Liver (tissue), 9 donors: ENCODE data around the gene TNS1. TPM values are rescaled to one million over a fixed set of nuclear protein-coding genes. Genes with fewer than 3 reads are reported as not detected.

Experiments
- DNase-seq: peaks from one replicate; pipeline ENCODE4 v3.0.0-alpha.2; 2017; ENCODE audit warnings: low spot score
- H3K27ac ChIP-seq, 2 donors: one replicate each; pipeline ENCODE4 v1.7.0; 2013; ENCODE audit warnings: inconsistent platforms in 2 of 2, low read length in 2 of 2, control low read depth in 1 of 2, low read depth in 1 of 2, mild to moderate bottlenecking in 1 of 2
- H3K27me3 ChIP-seq, 4 donors: one replicate each; pipeline versions ENCODE4 v1.6.1 to v1.7.0; 2013; ENCODE audit warnings: low read length in 3 of 4, inconsistent platforms in 1 of 4, mild to moderate bottlenecking in 1 of 4, moderate library complexity in 1 of 4; ENCODE audit not compliant: control insufficient read depth in 4 of 4, insufficient read depth in 4 of 4
- H3K36me3 ChIP-seq, 4 donors: one replicate each; pipeline versions ENCODE4 v1.6.1 to v1.7.0; 2013; ENCODE audit warnings: low read length in 3 of 4, mild to moderate bottlenecking in 3 of 4, low read depth in 1 of 4, moderate library complexity in 1 of 4; ENCODE audit not compliant: control insufficient read depth in 4 of 4, insufficient read depth in 3 of 4
- H3K4me1 ChIP-seq, 4 donors: one replicate each; pipeline versions ENCODE4 v1.6.1 to v1.7.0; 2013; ENCODE audit warnings: low read length in 3 of 4, mild to moderate bottlenecking in 3 of 4, moderate library complexity in 1 of 4; ENCODE audit not compliant: control insufficient read depth in 4 of 4, insufficient read depth in 4 of 4
- H3K4me3 ChIP-seq, 3 donors: one replicate each; pipeline versions ENCODE4 v1.6.1 to v1.7.0; 2013; ENCODE audit warnings: low read length in 3 of 3, control low read depth in 1 of 3, low read depth in 1 of 3, mild to moderate bottlenecking in 1 of 3
- H3K9ac ChIP-seq, 2 donors: one replicate each; pipeline ENCODE4 v1.7.0; 2013; ENCODE audit warnings: low read length in 2 of 2, mild to moderate bottlenecking in 2 of 2, moderate library complexity in 2 of 2, control low read depth in 1 of 2, low read depth in 1 of 2
- H3K9me3 ChIP-seq, 4 donors: one replicate each; pipeline versions ENCODE4 v1.6.1 to v1.7.0; 2013; ENCODE audit warnings: low read length in 3 of 4; ENCODE audit not compliant: control insufficient read depth in 4 of 4
- EGR1 ChIP-seq, 2 donors: IDR thresholded peaks; 2 replicates each; pipeline ENCODE4 v1.6.1; 2016 to 2018; ENCODE audit warnings: antibody characterized with exemption in 2 of 2, low read depth in 2 of 2
- FOXA1 ChIP-seq: IDR thresholded peaks from 2 replicates; pipeline ENCODE4 v1.6.1; 2016; ENCODE audit warnings: antibody characterized with exemption
- FOXA2 ChIP-seq: IDR thresholded peaks from 2 replicates; pipeline ENCODE4 v1.6.1; 2016; ENCODE audit warnings: antibody characterized with exemption
- GABPA ChIP-seq, 2 donors: IDR thresholded peaks in 1 of 2; conservative IDR thresholded peaks in 1 of 2; 2 replicates each; pipeline ENCODE4 v1.6.1; 2016; ENCODE audit warnings: antibody characterized with exemption in 2 of 2, mild to moderate bottlenecking in 1 of 2, moderate library complexity in 1 of 2
- HNF4A ChIP-seq, 2 donors: conservative IDR thresholded peaks; 2 replicates each; pipeline ENCODE4 v1.6.1; 2016; ENCODE audit warnings: antibody characterized with exemption in 2 of 2, mild to moderate bottlenecking in 2 of 2
- HNF4G ChIP-seq: IDR thresholded peaks from 2 replicates; pipeline ENCODE4 v1.6.1; 2016; ENCODE audit warnings: antibody characterized with exemption
- JUND ChIP-seq, 2 donors: IDR thresholded peaks; 2 replicates each; pipeline ENCODE4 v1.6.1; 2016; ENCODE audit warnings: antibody characterized with exemption in 2 of 2
- NR2F2 ChIP-seq: IDR thresholded peaks from 2 replicates; pipeline ENCODE4 v1.6.1; 2016; ENCODE audit warnings: antibody characterized with exemption
- RAD21 ChIP-seq, 2 donors: IDR thresholded peaks; 2 replicates each; pipeline ENCODE4 v1.6.1; 2016; ENCODE audit warnings: antibody characterized with exemption in 2 of 2, mild to moderate bottlenecking in 2 of 2
- RXRA ChIP-seq, 2 donors: IDR thresholded peaks; 2 replicates each; pipeline ENCODE4 v1.6.1; 2017 to 2018; ENCODE audit warnings: antibody characterized with exemption in 2 of 2, mild to moderate bottlenecking in 1 of 2
- SP1 ChIP-seq: IDR thresholded peaks from 2 replicates; pipeline ENCODE4 v1.6.1; 2018; ENCODE audit warnings: antibody characterized with exemption, mild to moderate bottlenecking
- YY1 ChIP-seq: IDR thresholded peaks from 2 replicates; pipeline ENCODE4 v1.6.1; 2016; ENCODE audit warnings: antibody characterized with exemption, mild to moderate bottlenecking
- WGBS: extraction: QIAGEN DNeasy Blood & Tissue Kit; methylation state at CpG from one replicate; pipeline ENCODE4 v1.1.7; 2013; 5-methylcytosine and 5-hydroxymethylcytosine counted together
- polyA plus RNA-seq, 2 donors: library from polyadenylated mRNA; stranded (reverse) in 1 of 2; unstranded in 1 of 2; fragments of 200-250 nt in 1 of 2; fragments of >200 nt in 1 of 2; fragmentation: Nextera tagmentation in 1 of 2; extraction: Ambion mirVana in 1 of 2; gene quantifications; one replicate each; pipeline versions ENCODE4 v1.2.1 to v1.2.3, GENCODE V29; 2013 to 2015
- total RNA-seq, 2 donors: library from RNA; depleted of rRNA; stranded (reverse); fragments of >200 nt; gene quantifications; one replicate each; pipeline ENCODE4 v1.2.3, GENCODE V29; 2014
- TF ChIP-seq, protein P1 (sequence below): IDR thresholded peaks from 2 replicates; pipeline ENCODE4 v1.6.1; 2016; ENCODE audit warnings: antibody characterized with exemption
- TF ChIP-seq, protein P2 (sequence below): IDR thresholded peaks from 2 replicates; pipeline ENCODE4 v1.6.1; 2016; ENCODE audit warnings: antibody characterized with exemption
- TF ChIP-seq, protein P3 (sequence below): IDR thresholded peaks from 2 replicates; pipeline ENCODE4 v1.6.1; 2016; ENCODE audit warnings: antibody characterized with exemption
- TF ChIP-seq, protein P4 (sequence below): IDR thresholded peaks from 2 replicates; pipeline ENCODE4 v1.6.1; 2016; ENCODE audit warnings: antibody characterized with exemption, mild to moderate bottlenecking
- TF ChIP-seq, protein P5 (sequence below): fragments of 150-350 bp; IDR thresholded peaks from 2 replicates; pipeline ENCODE4 v1.5.1; 2017; ENCODE audit warnings: improper control_type of control experiment, low read depth, low read length; ENCODE audit not compliant: missing input control
- donor health status: healthy.
- donor health status: healthy.
- donor health status: healthy.
- donor health status: healthy.
- donor health status: healthy.

TNS1 gene
- total and polyA plus RNA-seq, 4 donors = 16.3 to 128 (median 57.3) TPM

DNA sequence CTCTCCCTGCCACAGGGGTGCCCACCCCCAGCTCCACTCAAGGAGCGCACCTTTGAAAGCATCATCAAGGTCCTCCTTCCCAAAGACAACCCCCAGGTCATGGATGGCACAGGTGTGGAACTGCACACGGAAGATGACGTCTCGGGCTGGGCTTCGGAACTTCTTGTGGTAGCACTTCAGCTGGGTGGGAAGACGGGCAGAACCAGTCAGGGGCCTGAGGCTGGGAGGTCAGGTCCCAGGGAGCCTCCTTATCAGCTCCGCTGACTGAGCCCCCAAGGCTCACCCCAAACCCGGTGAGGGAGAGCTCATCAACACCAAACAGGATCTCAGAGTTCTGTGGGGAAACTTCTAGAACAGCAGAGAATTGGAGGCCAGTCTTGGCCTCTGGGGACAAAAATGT lies 117.8 kb downstream of the TNS1 start:
- no peaks in the 10 kb centered on the region for H3K27me3 ChIP-seq
- H3K4me1 ChIP-seq = peaks cover 0 to 2% (median 0%) of the 10 kb centered on the region in 4 donors
- TF ChIP-seq HNF4A (conservative IDR thresholded peaks at IDR 0.05) = no peak
- TF ChIP-seq EGR1 (IDR thresholded peaks at IDR 0.05; ENCODE audit: low read depth in 2 of 2) = no peak
- TF ChIP-seq JUND (IDR thresholded peaks at IDR 0.05) = no peak
- TF ChIP-seq FOXA1 = no peak
- TF ChIP-seq, protein P1, sequence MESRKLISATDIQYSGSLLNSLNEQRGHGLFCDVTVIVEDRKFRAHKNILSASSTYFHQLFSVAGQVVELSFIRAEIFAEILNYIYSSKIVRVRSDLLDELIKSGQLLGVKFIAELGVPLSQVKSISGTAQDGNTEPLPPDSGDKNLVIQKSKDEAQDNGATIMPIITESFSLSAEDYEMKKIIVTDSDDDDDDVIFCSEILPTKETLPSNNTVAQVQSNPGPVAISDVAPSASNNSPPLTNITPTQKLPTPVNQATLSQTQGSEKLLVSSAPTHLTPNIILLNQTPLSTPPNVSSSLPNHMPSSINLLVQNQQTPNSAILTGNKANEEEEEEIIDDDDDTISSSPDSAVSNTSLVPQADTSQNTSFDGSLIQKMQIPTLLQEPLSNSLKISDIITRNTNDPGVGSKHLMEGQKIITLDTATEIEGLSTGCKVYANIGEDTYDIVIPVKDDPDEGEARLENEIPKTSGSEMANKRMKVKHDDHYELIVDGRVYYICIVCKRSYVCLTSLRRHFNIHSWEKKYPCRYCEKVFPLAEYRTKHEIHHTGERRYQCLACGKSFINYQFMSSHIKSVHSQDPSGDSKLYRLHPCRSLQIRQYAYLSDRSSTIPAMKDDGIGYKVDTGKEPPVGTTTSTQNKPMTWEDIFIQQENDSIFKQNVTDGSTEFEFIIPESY = no peak
- TF ChIP-seq RAD21 (IDR thresholded peaks at IDR 0.05) = no peak
- TF ChIP-seq, protein P2, sequence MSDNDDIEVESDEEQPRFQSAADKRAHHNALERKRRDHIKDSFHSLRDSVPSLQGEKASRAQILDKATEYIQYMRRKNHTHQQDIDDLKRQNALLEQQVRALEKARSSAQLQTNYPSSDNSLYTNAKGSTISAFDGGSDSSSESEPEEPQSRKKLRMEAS = no peak
- TF ChIP-seq GABPA (IDR thresholded peaks at IDR 0.05 in 1 of 2, conservative IDR thresholded peaks at IDR 0.05 in 1 of 2) = no peak
- TF ChIP-seq, protein P3, sequence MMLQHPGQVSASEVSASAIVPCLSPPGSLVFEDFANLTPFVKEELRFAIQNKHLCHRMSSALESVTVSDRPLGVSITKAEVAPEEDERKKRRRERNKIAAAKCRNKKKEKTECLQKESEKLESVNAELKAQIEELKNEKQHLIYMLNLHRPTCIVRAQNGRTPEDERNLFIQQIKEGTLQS = no peak
- no peak for TF ChIP-seq FOXA2
- no peak for TF ChIP-seq HNF4G
- TF ChIP-seq, protein P4, sequence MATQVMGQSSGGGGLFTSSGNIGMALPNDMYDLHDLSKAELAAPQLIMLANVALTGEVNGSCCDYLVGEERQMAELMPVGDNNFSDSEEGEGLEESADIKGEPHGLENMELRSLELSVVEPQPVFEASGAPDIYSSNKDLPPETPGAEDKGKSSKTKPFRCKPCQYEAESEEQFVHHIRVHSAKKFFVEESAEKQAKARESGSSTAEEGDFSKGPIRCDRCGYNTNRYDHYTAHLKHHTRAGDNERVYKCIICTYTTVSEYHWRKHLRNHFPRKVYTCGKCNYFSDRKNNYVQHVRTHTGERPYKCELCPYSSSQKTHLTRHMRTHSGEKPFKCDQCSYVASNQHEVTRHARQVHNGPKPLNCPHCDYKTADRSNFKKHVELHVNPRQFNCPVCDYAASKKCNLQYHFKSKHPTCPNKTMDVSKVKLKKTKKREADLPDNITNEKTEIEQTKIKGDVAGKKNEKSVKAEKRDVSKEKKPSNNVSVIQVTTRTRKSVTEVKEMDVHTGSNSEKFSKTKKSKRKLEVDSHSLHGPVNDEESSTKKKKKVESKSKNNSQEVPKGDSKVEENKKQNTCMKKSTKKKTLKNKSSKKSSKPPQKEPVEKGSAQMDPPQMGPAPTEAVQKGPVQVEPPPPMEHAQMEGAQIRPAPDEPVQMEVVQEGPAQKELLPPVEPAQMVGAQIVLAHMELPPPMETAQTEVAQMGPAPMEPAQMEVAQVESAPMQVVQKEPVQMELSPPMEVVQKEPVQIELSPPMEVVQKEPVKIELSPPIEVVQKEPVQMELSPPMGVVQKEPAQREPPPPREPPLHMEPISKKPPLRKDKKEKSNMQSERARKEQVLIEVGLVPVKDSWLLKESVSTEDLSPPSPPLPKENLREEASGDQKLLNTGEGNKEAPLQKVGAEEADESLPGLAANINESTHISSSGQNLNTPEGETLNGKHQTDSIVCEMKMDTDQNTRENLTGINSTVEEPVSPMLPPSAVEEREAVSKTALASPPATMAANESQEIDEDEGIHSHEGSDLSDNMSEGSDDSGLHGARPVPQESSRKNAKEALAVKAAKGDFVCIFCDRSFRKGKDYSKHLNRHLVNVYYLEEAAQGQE = no peak
- TF ChIP-seq, protein P5, sequence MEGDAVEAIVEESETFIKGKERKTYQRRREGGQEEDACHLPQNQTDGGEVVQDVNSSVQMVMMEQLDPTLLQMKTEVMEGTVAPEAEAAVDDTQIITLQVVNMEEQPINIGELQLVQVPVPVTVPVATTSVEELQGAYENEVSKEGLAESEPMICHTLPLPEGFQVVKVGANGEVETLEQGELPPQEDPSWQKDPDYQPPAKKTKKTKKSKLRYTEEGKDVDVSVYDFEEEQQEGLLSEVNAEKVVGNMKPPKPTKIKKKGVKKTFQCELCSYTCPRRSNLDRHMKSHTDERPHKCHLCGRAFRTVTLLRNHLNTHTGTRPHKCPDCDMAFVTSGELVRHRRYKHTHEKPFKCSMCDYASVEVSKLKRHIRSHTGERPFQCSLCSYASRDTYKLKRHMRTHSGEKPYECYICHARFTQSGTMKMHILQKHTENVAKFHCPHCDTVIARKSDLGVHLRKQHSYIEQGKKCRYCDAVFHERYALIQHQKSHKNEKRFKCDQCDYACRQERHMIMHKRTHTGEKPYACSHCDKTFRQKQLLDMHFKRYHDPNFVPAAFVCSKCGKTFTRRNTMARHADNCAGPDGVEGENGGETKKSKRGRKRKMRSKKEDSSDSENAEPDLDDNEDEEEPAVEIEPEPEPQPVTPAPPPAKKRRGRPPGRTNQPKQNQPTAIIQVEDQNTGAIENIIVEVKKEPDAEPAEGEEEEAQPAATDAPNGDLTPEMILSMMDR = no peak
- no peak for TF ChIP-seq SP1
- no peak for TF ChIP-seq NR2F2
- no peak for TF ChIP-seq YY1
- H3K4me3 ChIP-seq = no peak overlapping the region
- H3K27ac ChIP-seq = no peak overlapping the region
- no peak overlapping the region for H3K9ac ChIP-seq
- H3K9me3 ChIP-seq = no peaks in the 10 kb centered on the region
- 91% methylated on average over 8 of the region's 8 CpGs for WGBS
- peaks cover 12 to 86% (median 64%) of the 10 kb centered on the region in 4 donors for H3K36me3 ChIP-seq
- no peak for DNase-seq

DNA sequence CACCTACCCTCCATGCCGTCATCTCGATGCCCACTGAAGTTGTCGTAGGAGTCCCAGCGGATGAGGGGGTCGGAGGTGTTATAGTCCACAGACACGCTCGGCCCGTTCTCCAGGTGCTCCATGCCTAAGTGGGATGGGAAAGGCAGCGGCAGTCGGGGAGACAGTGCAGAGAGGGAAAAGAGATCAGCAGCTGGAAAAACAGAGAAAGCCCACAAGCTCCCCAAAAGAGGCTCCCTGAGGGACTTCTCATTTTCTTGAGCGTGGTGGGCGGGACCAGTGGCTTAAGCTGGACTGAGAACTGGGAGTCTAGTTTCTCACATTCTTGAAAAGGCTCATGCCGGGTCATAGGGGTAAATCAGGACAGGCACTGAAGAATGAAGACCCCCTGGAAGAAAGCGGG lies 121.9 kb downstream of the TNS1 start:
- WGBS = 87% methylated on average over 14 of the region's 14 CpGs
- Histone ChIP-seq H3K4me1 (peaks cover 0 to under 1% (median 0%) of the 10 kb centered on the region in 4 donors), H3K36me3 (peaks cover 14 to 90% (median 67%) of the 10 kb centered on the region in 4 donors), H3K27me3 (no peaks in the 10 kb centered on the region), H3K27ac (peak overlapping the region in 1 of 2 donors; percentile 24), H3K4me3 (no peak overlapping the region), H3K9ac (no peak overlapping the region), H3K9me3 (no peaks in the 10 kb centered on the region)
- DNase-seq = no peak
- TF ChIP-seq, protein P3 = no peak
- TF ChIP-seq RAD21 (IDR thresholded peaks at IDR 0.05) = no peak
- TF ChIP-seq, protein P5 = no peak
- no peak for TF ChIP-seq RXRA (IDR thresholded peaks at IDR 0.05)
- TF ChIP-seq EGR1 (IDR thresholded peaks at IDR 0.05; ENCODE audit: low read depth in 2 of 2) = no peak
- no peak for TF ChIP-seq JUND (IDR thresholded peaks at IDR 0.05)
- TF ChIP-seq, protein P2 = no peak
- TF ChIP-seq FOXA2 = no peak
- TF ChIP-seq, protein P4 = no peak
- TF ChIP-seq HNF4A (conservative IDR thresholded peaks at IDR 0.05) = no peak
- TF ChIP-seq HNF4G = no peak
